AG10803 (cell line): ENCODE results near the gene DLL4.
"Not testable (repeated sequence)": the region's sequence is repeated elsewhere in the genome, so short reads cannot be mapped to it uniquely, and the experiment has no call there.

Source experiments
- DNase-seq: peaks from one replicate; pipeline ENCODE4 v3.0.0; 2010; ENCODE audit warnings: low read depth
- H3K4me3 ChIP-seq: 2 replicates; pipeline ENCODE4 v1.5.1; 2011; ENCODE audit warnings: mild to moderate bottlenecking, low read length, control low read depth
- TF ChIP-seq, protein P1 (sequence below): conservative IDR thresholded peaks from 2 replicates; pipeline ENCODE4 v1.5.1; 2011; ENCODE audit warnings: mild to moderate bottlenecking, low read length, control low read depth, inconsistent platforms

The DLL4 gene

DNA sequence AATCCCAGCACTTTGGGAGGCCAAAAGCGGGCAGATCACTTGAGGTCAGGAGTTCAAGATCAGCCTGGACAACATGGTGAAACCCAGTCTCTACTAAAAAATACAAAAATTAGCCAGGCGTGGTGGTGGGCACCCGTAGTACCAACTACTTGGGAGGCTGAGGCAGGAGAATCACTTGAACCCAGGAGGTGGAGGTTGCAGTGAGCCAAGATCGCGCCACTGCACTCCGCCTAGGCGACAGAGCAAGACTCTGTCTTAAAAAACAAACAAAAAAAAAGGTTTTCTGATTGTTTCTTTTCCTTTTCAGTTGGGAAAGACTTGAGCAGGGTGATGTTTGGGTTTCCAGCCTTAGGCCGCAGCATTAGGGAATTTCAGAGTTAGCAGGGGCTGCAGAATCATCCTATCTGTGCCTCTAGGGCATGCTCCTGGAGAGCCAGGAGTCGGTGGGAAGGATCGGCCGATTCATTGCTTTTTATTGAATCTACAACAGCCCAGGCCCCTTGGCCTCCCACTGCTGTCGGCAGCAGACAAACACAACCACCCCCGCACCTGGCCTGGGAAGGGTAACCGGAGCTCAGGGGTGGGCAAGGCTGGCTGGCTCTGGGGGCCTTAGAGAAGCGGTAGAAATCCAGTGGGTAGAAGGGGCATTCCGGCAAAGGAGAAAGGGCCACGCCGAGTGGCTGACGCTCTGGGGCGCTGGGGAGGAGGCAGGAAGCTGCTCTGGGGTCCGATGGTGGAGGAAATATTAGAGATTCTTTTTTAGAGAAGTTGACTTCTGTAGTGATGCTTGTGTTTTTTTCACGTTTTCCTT, 30.4 kb downstream of the DLL4 start:
- H3K4me3 ChIP-seq: no peak overlapping the region
- TF ChIP-seq, protein P1, sequence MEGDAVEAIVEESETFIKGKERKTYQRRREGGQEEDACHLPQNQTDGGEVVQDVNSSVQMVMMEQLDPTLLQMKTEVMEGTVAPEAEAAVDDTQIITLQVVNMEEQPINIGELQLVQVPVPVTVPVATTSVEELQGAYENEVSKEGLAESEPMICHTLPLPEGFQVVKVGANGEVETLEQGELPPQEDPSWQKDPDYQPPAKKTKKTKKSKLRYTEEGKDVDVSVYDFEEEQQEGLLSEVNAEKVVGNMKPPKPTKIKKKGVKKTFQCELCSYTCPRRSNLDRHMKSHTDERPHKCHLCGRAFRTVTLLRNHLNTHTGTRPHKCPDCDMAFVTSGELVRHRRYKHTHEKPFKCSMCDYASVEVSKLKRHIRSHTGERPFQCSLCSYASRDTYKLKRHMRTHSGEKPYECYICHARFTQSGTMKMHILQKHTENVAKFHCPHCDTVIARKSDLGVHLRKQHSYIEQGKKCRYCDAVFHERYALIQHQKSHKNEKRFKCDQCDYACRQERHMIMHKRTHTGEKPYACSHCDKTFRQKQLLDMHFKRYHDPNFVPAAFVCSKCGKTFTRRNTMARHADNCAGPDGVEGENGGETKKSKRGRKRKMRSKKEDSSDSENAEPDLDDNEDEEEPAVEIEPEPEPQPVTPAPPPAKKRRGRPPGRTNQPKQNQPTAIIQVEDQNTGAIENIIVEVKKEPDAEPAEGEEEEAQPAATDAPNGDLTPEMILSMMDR: no peak
- no peak for DNase-seq

DNA sequence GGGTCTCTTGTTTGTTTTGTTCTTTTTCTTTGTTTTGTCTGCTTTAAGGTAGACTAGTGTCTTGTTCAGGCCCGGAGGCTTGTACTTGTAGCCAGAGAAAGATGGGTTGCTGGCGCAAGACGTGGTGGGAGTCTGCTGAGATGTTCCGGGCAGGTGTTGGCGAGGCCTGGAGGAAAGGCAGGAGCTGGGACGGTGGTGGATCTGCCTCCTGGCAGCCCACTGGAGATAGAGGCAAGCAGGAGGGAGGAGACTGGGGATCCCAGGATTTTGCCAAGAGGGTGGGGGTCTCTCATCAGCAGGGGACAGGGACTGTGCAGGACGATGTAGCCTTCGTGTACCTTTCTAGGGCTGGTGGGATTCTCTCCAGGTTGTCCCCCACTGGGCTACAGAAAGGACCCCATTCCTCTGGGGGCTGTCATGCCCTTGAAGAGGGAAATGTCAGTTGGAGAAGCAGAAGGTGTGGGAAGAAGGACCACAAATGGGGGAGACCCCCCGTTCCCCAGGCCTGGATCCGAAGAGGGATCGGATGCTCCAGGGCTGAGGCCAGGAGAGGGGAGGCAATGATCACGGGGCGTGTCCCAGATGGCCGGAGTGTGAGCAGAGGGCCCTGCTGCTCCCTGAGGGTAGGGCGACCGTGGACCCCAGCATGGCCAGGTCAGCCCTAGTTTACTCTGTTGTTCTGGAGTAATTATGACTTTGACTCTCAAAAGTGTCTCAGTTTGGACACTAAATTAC, 31.2 kb downstream of the DLL4 start:
- TF ChIP-seq, protein P1: no peak
- no peak overlapping the region for H3K4me3 ChIP-seq
- DNase-seq: no peak

DNA sequence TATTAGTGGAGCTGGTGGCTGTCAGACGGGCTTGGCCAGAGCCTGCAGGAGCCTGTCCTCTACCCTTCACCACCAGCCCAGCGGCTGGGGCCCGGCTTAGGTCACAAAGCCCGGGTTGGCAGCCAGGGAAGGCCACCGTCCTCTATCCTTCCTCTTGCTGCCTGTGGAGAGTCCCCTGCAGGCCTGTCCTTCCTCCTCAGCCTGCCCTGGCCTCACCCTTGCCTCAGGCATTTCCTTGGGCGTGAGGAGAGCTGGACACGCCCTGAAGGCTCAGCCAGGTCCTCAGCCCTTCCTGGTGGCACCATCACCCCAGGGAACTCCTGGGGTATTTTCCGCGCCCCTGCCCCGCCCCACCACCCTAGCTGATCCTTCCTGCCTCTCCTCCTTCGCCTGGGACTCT, 31.8 kb downstream of the DLL4 start:
- no peak for DNase-seq
- TF ChIP-seq, protein P1: no peak
- no peak overlapping the region for H3K4me3 ChIP-seq

DNA sequence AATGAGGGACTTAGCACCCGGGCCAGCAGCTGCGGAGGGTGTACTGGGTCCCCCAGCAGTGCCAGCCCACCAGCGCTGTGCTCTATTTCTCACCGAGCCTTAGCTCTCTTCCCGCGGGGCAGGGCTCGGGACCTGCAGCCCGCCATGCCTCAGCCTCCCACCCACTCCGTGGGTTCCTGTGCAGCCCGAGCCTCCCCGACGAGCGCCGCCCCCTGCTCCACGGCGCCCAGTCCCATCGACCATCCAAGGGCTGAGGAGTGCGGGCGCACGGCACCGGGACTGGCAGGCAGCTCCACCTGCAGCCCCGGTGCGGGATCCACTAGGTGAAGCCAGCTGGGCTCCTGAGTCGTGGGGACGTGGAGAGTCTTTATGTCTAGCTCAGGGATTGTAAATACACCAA, 32.6 kb downstream of the DLL4 start:
- not testable (repeated sequence) for H3K4me3 ChIP-seq, DNase-seq

DNA sequence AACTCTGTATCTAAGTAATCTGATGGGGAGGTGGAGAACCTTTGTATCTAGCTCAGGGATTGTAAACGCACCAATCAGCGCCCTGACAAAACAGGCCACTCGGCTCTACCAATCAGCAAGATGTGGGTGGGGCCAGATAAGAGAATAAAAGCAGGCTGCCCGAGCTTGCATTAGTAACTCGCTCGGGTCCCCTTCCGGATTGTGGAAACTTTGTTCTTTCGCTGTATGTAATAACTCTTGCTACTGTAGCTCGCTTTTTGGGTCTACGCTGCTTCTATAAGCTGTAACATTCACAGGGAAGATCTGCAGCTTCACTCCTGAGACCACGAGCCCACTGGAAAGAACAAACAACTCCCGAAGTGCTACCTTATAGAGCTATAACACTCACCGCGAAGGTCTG, 33.2 kb downstream of the DLL4 start:
- H3K4me3 ChIP-seq, DNase-seq: not testable (repeated sequence)

DNA sequence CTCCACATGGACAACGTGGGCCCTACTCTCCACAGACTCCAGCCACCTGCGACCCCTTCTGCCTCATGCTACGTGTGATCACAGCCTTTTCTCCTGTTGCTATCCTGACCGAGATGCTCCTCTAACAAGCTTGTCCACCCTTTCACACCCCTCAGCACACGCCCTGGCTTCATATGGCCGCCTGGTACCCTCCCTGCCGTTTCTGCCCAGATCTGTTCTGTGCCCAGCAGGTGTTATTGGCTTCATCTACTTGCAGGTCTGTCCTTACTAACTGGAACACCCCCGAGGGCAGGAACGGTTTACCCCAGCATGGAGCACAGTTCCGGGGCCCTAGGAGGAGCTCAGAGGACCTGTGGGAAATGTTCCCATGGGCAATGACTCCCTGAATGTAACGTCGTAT, 34.1 kb downstream of the DLL4 start:
- no peak for DNase-seq
- TF ChIP-seq, protein P1: no peak
- no peak overlapping the region for H3K4me3 ChIP-seq

DNA sequence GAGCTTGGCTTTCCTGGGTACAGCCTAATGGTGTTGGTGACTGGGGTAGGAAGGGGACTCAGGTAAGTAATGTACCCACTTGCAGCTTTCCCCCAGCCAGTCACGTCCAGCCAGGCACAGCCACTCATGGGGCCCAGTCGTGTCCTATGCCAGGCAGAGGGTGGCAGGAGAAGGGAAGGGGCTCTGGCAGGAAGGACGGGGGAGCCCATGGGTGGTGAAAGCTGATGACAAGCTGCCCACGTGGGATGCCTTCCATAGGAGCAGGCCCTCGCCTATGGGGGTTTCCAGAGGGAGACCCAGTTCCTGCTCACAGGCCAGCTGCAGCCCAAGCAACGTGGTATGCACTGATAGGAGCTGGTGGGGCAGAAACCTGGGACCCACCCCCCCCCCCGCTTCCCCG, 34.9 kb downstream of the DLL4 start:
- DNase-seq: no peak
- TF ChIP-seq, protein P1: no peak

DNA sequence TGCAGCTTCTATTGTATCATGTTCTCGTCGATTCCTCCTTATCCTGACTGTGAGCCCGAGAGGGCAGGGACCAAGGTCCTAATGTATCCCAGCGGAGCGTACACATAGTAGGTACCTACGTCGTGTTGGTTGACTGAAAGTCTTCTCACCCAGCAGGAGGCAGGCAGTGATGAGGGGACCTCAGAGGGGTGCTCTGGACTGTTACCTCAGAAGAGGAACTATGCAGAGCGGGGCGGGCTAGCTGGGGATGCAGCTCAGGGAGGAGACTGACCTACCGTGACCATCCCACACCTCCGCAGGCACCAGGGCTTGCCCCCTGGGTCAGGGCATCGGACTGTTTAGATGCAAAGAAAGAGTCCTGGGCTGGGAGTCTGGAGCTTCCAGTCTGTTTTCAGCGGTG, 35.5 kb downstream of the DLL4 start:
- TF ChIP-seq, protein P1: no peak
- no peak for DNase-seq
- no peak overlapping the region for H3K4me3 ChIP-seq

More for the DNA sequence above, 34.9 kb downstream of the DLL4 start:
- H3K4me3 ChIP-seq: no peak overlapping the region
